Measurements from ENCODE around the gene KIF22.

KIF22 gene

DNA sequence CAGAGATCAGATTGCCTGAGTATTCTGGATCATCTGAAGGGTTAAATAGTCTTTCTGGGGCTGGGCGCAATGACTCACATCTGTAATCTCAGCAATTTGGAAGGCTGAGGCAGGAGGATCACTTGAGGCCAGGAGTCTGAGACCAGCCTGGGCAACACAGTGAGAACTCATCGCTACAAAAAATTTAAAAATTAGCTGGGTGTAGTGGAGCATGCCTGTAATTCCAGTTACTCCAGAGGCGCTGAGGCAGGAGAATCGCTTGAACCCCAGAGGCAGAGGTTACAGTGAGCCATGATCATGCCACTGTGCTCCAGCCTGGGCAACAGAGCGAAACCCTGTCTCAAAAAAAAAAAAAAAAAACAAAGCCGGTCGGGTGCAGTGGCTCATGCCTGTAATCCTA lies 45.4 kb downstream of the KIF22 start:
- no peaks in the 10 kb centered on the region for H3K9me3 ChIP-seq
- no peak overlapping the region for H3K4me3 ChIP-seq (ENCODE audit: low read depth in 1 of 2, low read length in 1 of 2)
- no peaks in the 10 kb centered on the region for H3K27me3 ChIP-seq
- H3K36me3 ChIP-seq = peaks cover 100% of the 10 kb centered on the region
- TF ChIP-seq, protein P1, sequence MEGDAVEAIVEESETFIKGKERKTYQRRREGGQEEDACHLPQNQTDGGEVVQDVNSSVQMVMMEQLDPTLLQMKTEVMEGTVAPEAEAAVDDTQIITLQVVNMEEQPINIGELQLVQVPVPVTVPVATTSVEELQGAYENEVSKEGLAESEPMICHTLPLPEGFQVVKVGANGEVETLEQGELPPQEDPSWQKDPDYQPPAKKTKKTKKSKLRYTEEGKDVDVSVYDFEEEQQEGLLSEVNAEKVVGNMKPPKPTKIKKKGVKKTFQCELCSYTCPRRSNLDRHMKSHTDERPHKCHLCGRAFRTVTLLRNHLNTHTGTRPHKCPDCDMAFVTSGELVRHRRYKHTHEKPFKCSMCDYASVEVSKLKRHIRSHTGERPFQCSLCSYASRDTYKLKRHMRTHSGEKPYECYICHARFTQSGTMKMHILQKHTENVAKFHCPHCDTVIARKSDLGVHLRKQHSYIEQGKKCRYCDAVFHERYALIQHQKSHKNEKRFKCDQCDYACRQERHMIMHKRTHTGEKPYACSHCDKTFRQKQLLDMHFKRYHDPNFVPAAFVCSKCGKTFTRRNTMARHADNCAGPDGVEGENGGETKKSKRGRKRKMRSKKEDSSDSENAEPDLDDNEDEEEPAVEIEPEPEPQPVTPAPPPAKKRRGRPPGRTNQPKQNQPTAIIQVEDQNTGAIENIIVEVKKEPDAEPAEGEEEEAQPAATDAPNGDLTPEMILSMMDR (IDR thresholded peaks at IDR 0.05) = no peak
- no peaks in the 10 kb centered on the region for H3K4me1 ChIP-seq (ENCODE audit: control insufficient read depth in 1 of 2, insufficient read depth in 1 of 2, low read depth in 1 of 2, low read length in 1 of 2)
- no peak overlapping the region for H3K27ac ChIP-seq

DNA sequence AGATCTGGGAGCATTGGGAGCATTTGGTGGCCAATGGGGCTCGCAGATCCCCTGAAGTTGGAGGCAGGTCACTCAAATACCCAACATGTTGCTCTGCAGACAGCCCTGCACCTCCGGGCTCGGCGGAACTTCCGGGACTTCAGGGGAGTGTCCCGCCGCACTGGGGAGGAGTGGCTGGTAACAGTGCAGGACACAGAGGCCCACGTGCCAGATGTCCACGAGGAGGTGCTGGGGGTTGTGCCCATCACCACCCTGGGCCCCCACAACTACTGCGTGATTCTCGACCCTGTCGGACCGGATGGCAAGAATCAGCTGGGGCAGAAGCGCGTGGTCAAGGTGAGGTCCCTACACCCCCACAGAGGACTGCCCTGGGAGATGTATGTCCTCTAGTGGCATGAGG lies 46.1 kb downstream of the KIF22 start:
- no peak overlapping the region for H3K4me3 ChIP-seq (ENCODE audit: low read depth in 1 of 2, low read length in 1 of 2)
- no peaks in the 10 kb centered on the region for H3K4me1 ChIP-seq (ENCODE audit: control insufficient read depth in 1 of 2, insufficient read depth in 1 of 2, low read depth in 1 of 2, low read length in 1 of 2)
- peaks cover 100% of the 10 kb centered on the region for H3K36me3 ChIP-seq

DNA sequence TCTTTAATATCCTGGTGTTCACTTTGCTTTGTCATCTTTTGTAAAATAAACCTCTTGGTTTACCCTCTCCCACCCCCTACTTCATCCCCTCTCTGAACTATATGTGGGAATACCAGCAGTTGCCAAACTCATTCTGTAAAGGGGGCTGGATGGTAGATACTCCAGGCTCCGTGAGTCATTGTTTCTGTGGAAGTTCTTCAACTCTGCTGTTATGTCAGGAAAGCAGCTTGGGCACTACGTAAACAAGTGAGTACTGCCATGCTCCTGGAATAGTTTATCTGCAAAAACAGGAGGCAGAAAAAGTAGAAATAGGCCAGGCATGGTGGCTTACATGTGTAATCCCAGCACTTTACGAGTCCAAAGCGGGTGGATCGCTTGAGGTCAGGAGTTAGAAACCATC lies 47.3 kb downstream of the KIF22 start:
- no peaks in the 10 kb centered on the region for H3K4me1 ChIP-seq (ENCODE audit: control insufficient read depth in 1 of 2, insufficient read depth in 1 of 2, low read depth in 1 of 2, low read length in 1 of 2)
- TF ChIP-seq, protein P1 (IDR thresholded peaks at IDR 0.05) = no peak

More for the DNA sequence above, 46.1 kb downstream of the KIF22 start:
- Histone ChIP-seq H3K9me3 (no peaks in the 10 kb centered on the region), H3K27ac (no peak overlapping the region), H3K27me3 (no peaks in the 10 kb centered on the region)
- TF ChIP-seq, protein P1 (IDR thresholded peaks at IDR 0.05) = no peak

DNA sequence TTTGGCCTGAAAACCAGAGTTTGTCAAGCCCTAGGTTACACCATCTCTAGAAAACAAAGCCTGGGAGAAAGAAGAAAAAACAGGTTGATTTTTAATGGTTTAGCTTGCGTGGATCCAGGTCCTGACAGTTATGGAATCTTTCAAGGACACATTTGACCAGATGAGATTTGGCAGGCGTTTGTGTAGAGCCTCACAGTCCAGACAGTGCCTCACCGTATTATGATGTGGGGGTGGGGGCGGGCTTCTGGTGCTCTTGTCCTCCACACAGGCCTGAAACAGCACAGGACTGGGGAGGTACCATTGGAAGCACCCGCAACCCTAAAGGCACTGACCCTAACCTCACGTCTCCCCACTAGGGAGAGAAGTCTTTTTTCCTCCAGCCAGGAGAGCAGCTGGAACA lies 49.3 kb downstream of the KIF22 start:
- no peaks in the 10 kb centered on the region for H3K27me3 ChIP-seq
- no peaks in the 10 kb centered on the region for H3K4me1 ChIP-seq (ENCODE audit: control insufficient read depth in 1 of 2, insufficient read depth in 1 of 2, low read depth in 1 of 2, low read length in 1 of 2)
- H3K36me3 ChIP-seq = peaks cover 100% of the 10 kb centered on the region
- H3K4me3 ChIP-seq (ENCODE audit: low read depth in 1 of 2, low read length in 1 of 2) = no peak overlapping the region
- H3K27ac ChIP-seq = no peak overlapping the region
- H3K9me3 ChIP-seq = no peaks in the 10 kb centered on the region
- TF ChIP-seq, protein P1 (IDR thresholded peaks at IDR 0.05) = no peak

More for the DNA sequence above, 47.3 kb downstream of the KIF22 start:
- no peaks in the 10 kb centered on the region for H3K27me3 ChIP-seq
- peaks cover 100% of the 10 kb centered on the region for H3K36me3 ChIP-seq
- no peak overlapping the region for H3K4me3 ChIP-seq (ENCODE audit: low read depth in 1 of 2, low read length in 1 of 2)
- H3K27ac ChIP-seq = no peak overlapping the region
- H3K9me3 ChIP-seq = no peaks in the 10 kb centered on the region

DNA sequence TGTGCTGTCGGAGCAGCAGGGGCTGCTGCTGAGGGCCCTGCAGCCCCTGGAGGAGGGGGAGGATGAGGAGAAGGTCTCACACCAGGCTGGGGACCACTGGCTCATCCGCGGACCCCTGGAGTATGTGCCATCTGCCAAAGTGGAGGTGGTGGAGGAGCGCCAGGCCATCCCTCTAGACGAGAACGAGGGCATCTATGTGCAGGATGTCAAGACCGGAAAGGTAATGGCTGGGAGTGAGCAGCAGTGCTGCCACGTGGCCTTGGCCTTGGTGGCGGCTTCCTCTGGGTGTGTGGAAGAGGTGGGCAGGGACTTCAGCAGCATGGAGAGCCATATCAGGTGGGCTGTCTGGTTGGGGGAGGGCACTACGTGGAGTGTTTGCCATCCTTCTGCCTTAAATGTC lies 49.7 kb downstream of the KIF22 start:
- Histone ChIP-seq H3K27ac (no peak overlapping the region), H3K4me3 (ENCODE audit: low read depth in 1 of 2, low read length in 1 of 2) (no peak overlapping the region), H3K36me3 (peaks cover 100% of the 10 kb centered on the region), H3K4me1 (ENCODE audit: control insufficient read depth in 1 of 2, insufficient read depth in 1 of 2, low read depth in 1 of 2, low read length in 1 of 2) (no peaks in the 10 kb centered on the region), H3K27me3 (no peaks in the 10 kb centered on the region), H3K9me3 (no peaks in the 10 kb centered on the region)
- TF ChIP-seq, protein P1 (IDR thresholded peaks at IDR 0.05) = no peak

DNA sequence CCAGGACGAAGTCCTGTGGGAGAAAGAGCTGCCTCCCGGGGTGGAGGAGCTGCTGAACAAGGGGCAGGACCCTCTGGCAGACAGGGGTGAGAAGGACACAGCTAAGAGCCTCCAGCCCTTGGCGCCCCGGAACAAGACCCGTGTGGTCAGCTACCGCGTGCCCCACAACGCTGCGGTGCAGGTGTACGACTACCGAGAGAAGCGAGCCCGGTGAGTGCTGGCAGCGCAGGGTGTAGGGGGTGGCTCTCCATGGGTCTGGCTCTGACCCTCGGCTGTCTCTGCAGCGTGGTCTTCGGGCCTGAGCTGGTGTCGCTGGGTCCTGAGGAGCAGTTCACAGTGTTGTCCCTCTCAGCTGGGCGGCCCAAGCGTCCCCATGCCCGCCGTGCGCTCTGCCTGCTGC lies 51.1 kb downstream of the KIF22 start:
- H3K27me3 ChIP-seq = no peaks in the 10 kb centered on the region
- no peak overlapping the region for H3K4me3 ChIP-seq (ENCODE audit: low read depth in 1 of 2, low read length in 1 of 2)
- TF ChIP-seq, protein P1 (IDR thresholded peaks at IDR 0.05) = no peak
- H3K4me1 ChIP-seq (ENCODE audit: control insufficient read depth in 1 of 2, insufficient read depth in 1 of 2, low read depth in 1 of 2, low read length in 1 of 2) = no peaks in the 10 kb centered on the region
- peaks cover 100% of the 10 kb centered on the region for H3K36me3 ChIP-seq
- no peaks in the 10 kb centered on the region for H3K9me3 ChIP-seq
- no peak overlapping the region for H3K27ac ChIP-seq

Measured in neutrophil (primary cell).